Measurements from ENCODE around the gene PKD2L2.
A peak's percentile ranks its signal among the peaks of the same experiment; 100 is the strongest.

Gene PKD2L2

DNA sequence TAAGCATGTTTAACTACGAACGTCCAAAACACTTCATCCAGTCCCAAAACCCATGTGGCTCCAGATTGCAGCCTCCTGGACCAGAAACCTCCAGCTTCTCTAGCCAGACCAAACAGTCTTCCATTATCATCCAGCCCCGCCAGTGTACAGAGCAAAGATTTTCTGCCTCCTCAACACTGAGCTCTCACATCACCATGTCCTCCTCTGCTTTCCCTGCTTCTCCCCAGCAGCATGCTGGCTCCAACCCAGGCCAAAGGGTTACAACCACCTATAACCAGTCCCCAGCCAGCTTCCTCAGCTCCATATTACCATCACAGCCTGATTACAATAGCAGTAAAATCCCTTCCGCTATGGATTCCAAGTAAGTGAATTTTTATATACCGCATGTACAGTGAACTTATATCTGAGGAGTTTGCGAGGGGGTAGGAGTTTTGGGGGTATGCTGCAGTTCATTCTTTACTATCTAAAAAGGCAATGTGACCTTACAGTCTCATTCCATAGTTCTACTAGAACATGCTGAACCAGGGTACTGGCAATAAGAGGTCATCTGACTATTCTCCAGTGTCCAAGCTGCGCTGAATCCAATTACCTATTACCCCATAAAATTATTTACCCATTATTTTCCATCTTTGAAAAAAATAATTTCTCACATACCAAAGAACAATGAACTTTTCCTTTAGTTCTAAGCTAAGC is 18.5 kb upstream of the PKD2L2 start:
- DNase-seq (ENCODE audit: low read depth), result no peak
- H3K4me3 ChIP-seq (ENCODE audit: low read length), result no peak overlapping the region
- TF ChIP-seq, protein P1, sequence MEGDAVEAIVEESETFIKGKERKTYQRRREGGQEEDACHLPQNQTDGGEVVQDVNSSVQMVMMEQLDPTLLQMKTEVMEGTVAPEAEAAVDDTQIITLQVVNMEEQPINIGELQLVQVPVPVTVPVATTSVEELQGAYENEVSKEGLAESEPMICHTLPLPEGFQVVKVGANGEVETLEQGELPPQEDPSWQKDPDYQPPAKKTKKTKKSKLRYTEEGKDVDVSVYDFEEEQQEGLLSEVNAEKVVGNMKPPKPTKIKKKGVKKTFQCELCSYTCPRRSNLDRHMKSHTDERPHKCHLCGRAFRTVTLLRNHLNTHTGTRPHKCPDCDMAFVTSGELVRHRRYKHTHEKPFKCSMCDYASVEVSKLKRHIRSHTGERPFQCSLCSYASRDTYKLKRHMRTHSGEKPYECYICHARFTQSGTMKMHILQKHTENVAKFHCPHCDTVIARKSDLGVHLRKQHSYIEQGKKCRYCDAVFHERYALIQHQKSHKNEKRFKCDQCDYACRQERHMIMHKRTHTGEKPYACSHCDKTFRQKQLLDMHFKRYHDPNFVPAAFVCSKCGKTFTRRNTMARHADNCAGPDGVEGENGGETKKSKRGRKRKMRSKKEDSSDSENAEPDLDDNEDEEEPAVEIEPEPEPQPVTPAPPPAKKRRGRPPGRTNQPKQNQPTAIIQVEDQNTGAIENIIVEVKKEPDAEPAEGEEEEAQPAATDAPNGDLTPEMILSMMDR (conservative IDR thresholded peaks at IDR 0.05; ENCODE audit: low read length), result no peak

DNA sequence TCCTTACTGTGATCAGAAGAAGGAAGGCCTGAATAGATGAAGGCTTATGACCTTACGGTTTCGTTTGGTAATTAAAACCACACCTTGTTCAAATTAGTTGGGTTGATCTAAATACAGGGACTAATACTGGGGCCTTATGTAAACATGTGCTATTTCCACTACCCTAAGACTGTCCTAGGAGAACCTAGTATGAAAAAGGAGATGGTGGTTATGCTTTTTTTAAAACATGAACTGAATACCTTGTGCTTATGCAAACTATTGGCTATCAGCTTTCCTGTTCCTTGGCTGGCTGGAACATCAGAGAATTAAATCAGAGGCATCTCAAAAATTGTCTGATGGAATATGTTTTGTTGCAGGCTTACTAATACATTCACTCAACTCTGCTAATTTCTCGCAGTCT is 17.7 kb upstream of the PKD2L2 start:
- TF ChIP-seq, protein P1 (conservative IDR thresholded peaks at IDR 0.05; ENCODE audit: low read length), result no peak
- DNase-seq (ENCODE audit: low read depth), result no peak
- H3K4me3 ChIP-seq (ENCODE audit: low read length), result no peak overlapping the region

DNA sequence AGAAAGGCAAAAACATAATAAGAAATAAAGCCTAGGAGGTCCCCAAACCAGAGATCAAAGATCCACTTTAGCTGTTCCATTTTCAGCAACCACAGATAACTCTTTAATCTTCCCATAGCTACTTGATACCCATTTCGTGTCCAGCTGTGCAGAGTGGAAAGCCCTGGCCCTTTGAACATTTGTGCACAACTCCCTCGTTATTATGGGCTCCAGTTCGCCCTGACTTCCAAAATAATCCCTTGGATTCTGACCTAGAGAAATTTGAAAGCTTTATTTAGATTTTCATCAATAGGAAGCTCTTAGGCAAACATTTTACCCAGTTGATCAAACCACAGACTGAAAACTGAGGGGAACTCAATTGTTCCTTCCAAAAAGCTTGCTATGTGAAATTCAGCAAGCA is 16.8 kb upstream of the PKD2L2 start:
- no peak for DNase-seq (ENCODE audit: low read depth)
- no peak overlapping the region for H3K4me3 ChIP-seq (ENCODE audit: low read length)
- TF ChIP-seq, protein P1 (conservative IDR thresholded peaks at IDR 0.05; ENCODE audit: low read length), result no peak

DNA sequence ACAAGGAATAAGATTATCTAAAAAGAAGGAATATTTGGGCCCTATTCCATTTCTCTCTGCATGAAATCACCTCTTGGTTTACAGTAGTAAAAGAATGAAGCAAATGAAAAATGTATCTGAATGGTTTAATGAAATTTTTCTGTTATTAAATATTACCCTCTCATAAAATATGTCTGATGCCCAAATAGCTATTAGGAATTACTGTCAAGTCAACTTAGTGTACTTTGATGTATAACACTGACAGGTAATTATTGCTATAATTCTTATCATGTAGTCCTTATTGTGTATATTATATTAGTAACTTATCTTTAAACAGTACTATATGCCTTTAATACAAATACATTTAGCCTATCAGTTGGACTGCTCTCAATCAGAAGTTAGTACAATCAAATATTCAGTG is 13.2 kb upstream of the PKD2L2 start:
- TF ChIP-seq, protein P1 (conservative IDR thresholded peaks at IDR 0.05; ENCODE audit: low read length), result no peak
- H3K4me3 ChIP-seq (ENCODE audit: low read length), result no peak overlapping the region
- no peak for DNase-seq (ENCODE audit: low read depth)

DNA sequence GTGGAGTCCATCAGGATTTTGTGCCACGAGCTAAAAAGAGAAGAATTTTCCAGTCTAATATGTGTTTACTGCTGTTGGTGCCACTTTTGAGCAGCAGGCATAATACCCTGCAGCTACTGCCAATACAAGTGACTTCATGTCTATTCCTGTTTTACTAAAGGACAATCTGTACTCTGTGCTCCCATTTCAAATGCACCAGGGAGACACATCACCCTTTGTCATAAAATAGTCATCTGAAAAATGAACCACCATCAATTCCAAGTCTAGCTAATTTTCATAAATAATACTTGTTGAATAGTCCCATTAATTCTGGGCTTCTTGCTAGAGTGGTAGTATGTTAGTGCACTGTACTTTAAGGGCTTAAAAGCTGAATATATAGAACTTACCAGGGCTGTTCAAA is 8.9 kb upstream of the PKD2L2 start:
- H3K4me3 ChIP-seq (ENCODE audit: low read length), result no peak overlapping the region
- DNase-seq (ENCODE audit: low read depth), result no peak
- TF ChIP-seq, protein P1 (conservative IDR thresholded peaks at IDR 0.05; ENCODE audit: low read length), result no peak

DNA sequence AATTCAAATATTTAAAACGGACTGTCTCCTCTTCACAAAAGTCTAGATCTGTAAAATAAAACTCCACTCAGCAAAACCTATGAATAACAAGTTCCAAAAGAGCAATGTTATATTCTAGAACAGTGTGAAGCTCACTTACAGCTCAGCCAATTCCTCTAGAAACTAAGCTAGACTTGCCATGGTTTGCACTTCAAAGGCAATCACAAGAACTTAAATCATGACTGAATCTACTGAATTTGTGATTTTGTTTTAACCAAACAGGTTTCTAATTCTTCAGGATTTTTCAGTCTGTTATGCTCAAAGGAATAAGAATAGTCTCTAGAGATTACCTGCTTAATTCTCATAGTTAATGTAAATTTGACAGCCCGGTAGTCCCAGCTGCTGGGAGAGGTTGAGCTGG is 1.4 kb upstream of the PKD2L2 start:
- TF ChIP-seq, protein P1 (conservative IDR thresholded peaks at IDR 0.05; ENCODE audit: low read length), result no peak
- DNase-seq (ENCODE audit: low read depth), result no peak
- no peak overlapping the region for H3K4me3 ChIP-seq (ENCODE audit: low read length)

DNA sequence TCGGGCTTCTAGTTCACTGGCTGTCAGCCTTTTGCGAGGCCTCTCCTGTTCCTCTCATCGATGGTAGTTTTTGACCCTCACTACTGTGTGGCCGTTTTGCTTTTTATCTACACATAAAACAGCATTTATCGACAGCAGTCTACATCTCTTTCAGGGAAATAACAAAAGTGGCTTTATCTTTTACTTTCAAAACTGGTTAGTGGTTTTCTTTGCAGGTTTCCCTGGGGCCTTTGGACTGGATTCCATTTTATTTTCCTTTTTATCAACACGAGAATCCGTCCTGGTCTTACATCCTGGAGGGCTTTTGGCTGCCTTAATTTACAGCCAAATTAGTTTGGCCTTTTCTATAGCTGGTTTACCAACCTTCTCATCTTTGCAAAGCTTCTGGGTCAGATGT is 793 bp upstream of the PKD2L2 start:
- TF ChIP-seq, protein P1 (conservative IDR thresholded peaks at IDR 0.05; ENCODE audit: low read length), result no peak
- peak overlapping the region; percentile 59 for H3K4me3 ChIP-seq (ENCODE audit: low read length)

More for the DNA sequence above, 793 bp upstream of the PKD2L2 start:
- DNase-seq (ENCODE audit: low read depth), result no peak

All from AG10803 (cell line).